ENCODE measurements around the gene TPBGL. TPM values are rescaled to one million over a fixed set of nuclear protein-coding genes. Genes with fewer than 3 reads are reported as not detected.

Gene TPBGL
- total and polyA plus RNA-seq, 2 donors (not counting 1 experiment from before 2014, with no cell fraction given): not detected

GRCh38 chr11:75269367-75269660, 28.7 kb downstream of the TPBGL start:
- Histone ChIP-seq H3K9ac (ENCODE audit: insufficient read depth, low read length) (no peak overlapping the region), H3K27ac (ENCODE audit: insufficient read depth, low read length) (no peak overlapping the region), H3K9me3 (ENCODE audit: control insufficient read depth, insufficient read depth, low read depth, low read length) (no peaks in the 10 kb centered on the region), H3K4me1 (ENCODE audit: control insufficient read depth, extremely low read depth, insufficient read depth, low read length) (no peaks in the 10 kb centered on the region), H3K4me3 (replicated peaks in 1 of 4; ENCODE audit: control extremely low read depth in 1 of 4, insufficient read depth in 1 of 4, low read depth in 3 of 4, low read length in 4 of 4) (no peak overlapping the region), H3K4me2 (ENCODE audit: extremely low read depth, insufficient read depth, low read length) (no peak overlapping the region), H3K27me3 (ENCODE audit: control insufficient read depth, insufficient read depth, low read length) (no peaks in the 10 kb centered on the region), H3K36me3 (ENCODE audit: control insufficient read depth, insufficient read depth, low read length) (no peaks in the 10 kb centered on the region), H4K20me1 (ENCODE audit: control insufficient read depth, extremely low read depth, insufficient read depth, low read length) (no peaks in the 10 kb centered on the region), H3K79me2 (ENCODE audit: control insufficient read depth, insufficient read depth, low read length) (no peaks in the 10 kb centered on the region), H2AFZ (ENCODE audit: low read length) (no peak overlapping the region)
- TF ChIP-seq CTCF (conservative IDR thresholded peaks at IDR 0.05 in 1 of 2, IDR thresholded peaks at IDR 0.05 in 1 of 2; ENCODE audit: low read depth in 1 of 2, low read length in 2 of 2) (no peak), EZH2 (IDR thresholded peaks at IDR 0.05; ENCODE audit: low read length, missing control alignments) (no peak)
- no peak for DNase-seq (ENCODE audit: low read depth in 2 of 2)

- no peak for DNase-seq (ENCODE audit: low read depth in 2 of 2)
- H3K4me1 ChIP-seq (ENCODE audit: control insufficient read depth, extremely low read depth, insufficient read depth, low read length): no peaks in the 10 kb centered on the region
- H3K36me3 ChIP-seq (ENCODE audit: control insufficient read depth, insufficient read depth, low read length): no peaks in the 10 kb centered on the region
- no peak overlapping the region for H3K9ac ChIP-seq (ENCODE audit: insufficient read depth, low read length)
- TF ChIP-seq CTCF (conservative IDR thresholded peaks at IDR 0.05 in 1 of 2, IDR thresholded peaks at IDR 0.05 in 1 of 2; ENCODE audit: low read depth in 1 of 2, low read length in 2 of 2) (no peak), EZH2 (IDR thresholded peaks at IDR 0.05; ENCODE audit: low read length, missing control alignments) (no peak)
- H3K9me3 ChIP-seq (ENCODE audit: control insufficient read depth, insufficient read depth, low read depth, low read length): no peaks in the 10 kb centered on the region
- H2AFZ ChIP-seq (ENCODE audit: low read length): no peak overlapping the region
- no peak overlapping the region for H3K4me3 ChIP-seq (replicated peaks in 1 of 4; ENCODE audit: control extremely low read depth in 1 of 4, insufficient read depth in 1 of 4, low read depth in 3 of 4, low read length in 4 of 4)
- no peaks in the 10 kb centered on the region for H4K20me1 ChIP-seq (ENCODE audit: control insufficient read depth, extremely low read depth, insufficient read depth, low read length)
- no peaks in the 10 kb centered on the region for H3K27me3 ChIP-seq (ENCODE audit: control insufficient read depth, insufficient read depth, low read length)
- no peak overlapping the region for H3K4me2 ChIP-seq (ENCODE audit: extremely low read depth, insufficient read depth, low read length)
- H3K27ac ChIP-seq (ENCODE audit: insufficient read depth, low read length): no peak overlapping the region
- H3K79me2 ChIP-seq (ENCODE audit: control insufficient read depth, insufficient read depth, low read length): no peaks in the 10 kb centered on the region
These were observed 29.3 kb downstream of the TPBGL start for GRCh38 chr11:75269896-75270295.

GRCh38 chr11:75270896-75271418, 30.4 kb downstream of the TPBGL start:
- Histone ChIP-seq H3K9me3 (ENCODE audit: control insufficient read depth, insufficient read depth, low read depth, low read length) (no peaks in the 10 kb centered on the region), H3K4me1 (ENCODE audit: control insufficient read depth, extremely low read depth, insufficient read depth, low read length) (no peaks in the 10 kb centered on the region), H3K27me3 (ENCODE audit: control insufficient read depth, insufficient read depth, low read length) (no peaks in the 10 kb centered on the region), H3K9ac (ENCODE audit: insufficient read depth, low read length) (no peak overlapping the region), H3K27ac (ENCODE audit: insufficient read depth, low read length) (no peak overlapping the region), H4K20me1 (ENCODE audit: control insufficient read depth, extremely low read depth, insufficient read depth, low read length) (no peaks in the 10 kb centered on the region), H3K4me2 (ENCODE audit: extremely low read depth, insufficient read depth, low read length) (no peak overlapping the region), H3K36me3 (ENCODE audit: control insufficient read depth, insufficient read depth, low read length) (no peaks in the 10 kb centered on the region), H3K79me2 (ENCODE audit: control insufficient read depth, insufficient read depth, low read length) (no peaks in the 10 kb centered on the region), H2AFZ (ENCODE audit: low read length) (no peak overlapping the region), H3K4me3 (replicated peaks in 1 of 4; ENCODE audit: control extremely low read depth in 1 of 4, insufficient read depth in 1 of 4, low read depth in 3 of 4, low read length in 4 of 4) (no peak overlapping the region)
- no peak for TF ChIP-seq EZH2 (IDR thresholded peaks at IDR 0.05; ENCODE audit: low read length, missing control alignments)
- peak; percentile 37 to 48 for TF ChIP-seq CTCF (conservative IDR thresholded peaks at IDR 0.05 in 1 of 2, IDR thresholded peaks at IDR 0.05 in 1 of 2; ENCODE audit: low read depth in 1 of 2, low read length in 2 of 2)
- peak in 1 of 2 donors; percentile 27 for DNase-seq (ENCODE audit: low read depth in 2 of 2)
